CD4-positive, alpha-beta T cell treated with Interleukin-1 beta for 1 hour (primary cell): ENCODE results near the gene SVOPL.
"Not testable (repeated sequence)": the region's sequence is repeated elsewhere in the genome, so short reads cannot be mapped to it uniquely, and the experiment has no call there.

Experiments
- DNase-seq, 2 donors: peaks; one replicate each; pipeline ENCODE4 v3.0.0-alpha.2; 2020 to 2022

Gene SVOPL, protein sequence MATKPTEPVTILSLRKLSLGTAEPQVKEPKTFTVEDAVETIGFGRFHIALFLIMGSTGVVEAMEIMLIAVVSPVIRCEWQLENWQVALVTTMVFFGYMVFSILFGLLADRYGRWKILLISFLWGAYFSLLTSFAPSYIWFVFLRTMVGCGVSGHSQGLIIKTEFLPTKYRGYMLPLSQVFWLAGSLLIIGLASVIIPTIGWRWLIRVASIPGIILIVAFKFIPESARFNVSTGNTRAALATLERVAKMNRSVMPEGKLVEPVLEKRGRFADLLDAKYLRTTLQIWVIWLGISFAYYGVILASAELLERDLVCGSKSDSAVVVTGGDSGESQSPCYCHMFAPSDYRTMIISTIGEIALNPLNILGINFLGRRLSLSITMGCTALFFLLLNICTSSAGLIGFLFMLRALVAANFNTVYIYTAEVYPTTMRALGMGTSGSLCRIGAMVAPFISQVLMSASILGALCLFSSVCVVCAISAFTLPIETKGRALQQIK

DNA sequence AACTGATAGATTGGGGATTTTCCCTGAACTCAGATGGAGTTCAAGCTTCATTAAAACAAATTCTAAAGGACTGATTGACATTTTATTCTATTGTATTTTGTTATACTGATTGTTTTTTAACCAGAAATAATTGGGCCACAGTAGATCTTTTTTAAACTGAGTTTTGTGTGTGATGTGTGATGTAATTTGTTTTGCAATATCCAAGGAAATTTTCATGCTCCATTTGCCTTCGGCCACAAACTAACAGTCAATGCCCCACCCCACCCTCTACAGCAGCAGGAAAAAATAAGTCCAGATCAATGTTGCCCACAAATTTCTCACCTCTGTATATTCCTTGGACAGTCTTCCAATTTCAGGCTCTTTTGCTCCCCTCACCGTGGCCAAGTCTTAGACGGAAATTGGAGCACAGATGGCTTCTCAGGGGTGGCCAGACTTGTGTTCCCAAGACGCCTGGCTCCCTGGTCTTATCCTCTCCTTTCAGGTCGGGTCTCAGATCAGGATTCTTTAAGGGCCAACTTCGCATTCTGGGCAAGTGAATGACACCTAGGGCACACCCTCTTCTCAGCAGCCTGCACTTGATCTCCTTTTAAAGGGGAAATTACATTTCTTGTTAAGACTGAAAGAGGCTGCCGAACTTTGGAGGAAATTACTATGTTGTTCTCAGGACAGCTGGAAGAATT is at the start of gene SVOPL:
Gene SVOPL (minus strand): TSS at position 506 of the 680 bp plus-strand sequence. CDS start 22,317 bp downstream, outside the sequence.
- DNase-seq: no peak

DNA sequence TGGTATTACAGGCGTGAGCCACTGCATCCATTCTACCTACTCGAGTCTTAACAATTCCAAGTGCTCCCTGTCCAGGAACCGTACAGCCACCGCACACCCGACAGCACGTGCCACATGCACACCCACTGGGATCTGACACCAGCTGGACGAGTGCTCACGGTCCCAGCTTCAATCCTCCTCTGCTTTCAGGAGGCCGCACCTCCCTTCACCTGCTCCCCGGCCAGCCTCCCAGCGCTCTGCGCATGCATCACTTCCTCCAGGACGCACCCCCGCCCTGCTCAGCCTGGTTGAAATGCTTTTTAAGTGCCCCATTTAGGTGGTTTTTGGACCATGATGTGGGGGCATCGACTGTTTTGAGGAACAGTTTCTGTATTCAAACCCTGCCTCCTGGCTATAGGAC is 49.3 kb upstream of the SVOPL start:
- DNase-seq: no peak

DNA sequence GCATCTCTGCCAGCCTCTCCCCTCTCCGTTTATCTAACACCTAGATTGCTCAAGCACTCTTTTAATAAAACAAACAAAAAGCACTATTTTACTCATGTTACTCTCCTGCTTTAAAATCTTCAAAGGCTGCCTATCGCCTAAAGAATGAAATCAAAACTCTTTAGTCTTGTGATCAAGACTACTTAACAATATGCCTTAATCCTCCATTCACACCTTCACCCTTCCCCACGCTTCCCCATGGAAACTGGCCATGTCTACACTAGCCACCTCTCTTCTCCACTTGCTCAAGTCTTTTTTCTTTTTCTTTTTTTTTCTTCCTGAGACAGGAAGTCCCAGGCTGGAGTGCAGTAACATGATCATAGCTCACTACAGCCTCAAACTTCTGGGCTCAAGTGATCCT is 48.8 kb upstream of the SVOPL start:
- no peak for DNase-seq

DNA sequence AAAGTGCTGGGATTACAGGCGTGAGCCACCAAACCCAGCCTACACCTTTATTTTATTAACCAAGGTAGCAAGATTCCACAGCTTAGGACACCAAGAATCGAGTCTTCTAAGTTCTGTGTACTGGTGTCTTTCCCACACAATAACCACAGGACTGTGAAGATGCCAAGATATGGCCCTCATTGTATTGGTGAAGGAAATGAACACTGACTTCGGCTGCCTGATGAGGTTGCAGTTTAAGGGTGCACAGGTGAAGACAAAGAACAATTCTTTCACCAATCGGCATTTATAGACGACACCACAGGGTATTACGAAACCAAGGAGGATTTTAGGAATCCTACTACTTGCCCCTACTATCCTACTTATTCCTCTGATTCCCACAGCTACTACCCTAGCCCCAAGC is 47.5 kb upstream of the SVOPL start:
- DNase-seq: no peak

DNA sequence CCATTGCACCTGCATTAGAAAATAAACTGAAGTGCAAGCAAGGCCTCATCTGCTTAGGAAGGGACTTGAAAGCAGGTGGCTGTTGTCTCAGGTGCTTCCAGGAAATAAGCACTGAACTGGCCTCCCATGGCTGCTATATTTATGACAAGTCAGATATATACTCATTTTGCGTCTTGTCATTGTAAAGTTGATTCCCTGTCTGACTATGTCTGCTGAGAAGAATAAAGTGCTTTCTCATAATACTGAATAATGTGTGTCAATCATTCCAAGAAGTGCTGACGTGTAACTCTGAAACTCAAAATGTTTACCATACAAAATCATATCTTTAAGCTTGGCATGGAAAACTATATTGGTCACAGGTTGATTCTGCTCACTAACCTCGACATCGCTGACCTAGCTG is 44.9 kb upstream of the SVOPL start:
- no peak for DNase-seq

DNA sequence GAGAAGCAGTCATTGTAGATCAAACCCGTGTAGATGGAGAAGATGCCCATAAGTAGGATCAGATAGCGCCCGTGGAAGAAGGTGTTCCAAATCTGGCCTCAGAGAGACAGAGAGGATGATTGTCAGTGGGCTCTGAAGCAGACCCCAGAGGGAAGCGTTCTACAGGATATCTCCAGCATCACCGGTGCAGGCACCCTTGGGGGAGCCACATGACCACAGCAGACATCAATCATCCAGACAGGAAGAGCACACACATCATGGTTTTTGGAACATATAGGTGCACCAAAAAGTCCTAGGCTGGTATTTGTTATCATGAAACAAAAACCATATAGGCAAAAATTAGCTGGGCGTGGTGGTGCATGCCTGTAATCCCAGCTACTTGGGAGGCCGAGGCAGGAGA is 44.0 kb upstream of the SVOPL start:
- no peak for DNase-seq

DNA sequence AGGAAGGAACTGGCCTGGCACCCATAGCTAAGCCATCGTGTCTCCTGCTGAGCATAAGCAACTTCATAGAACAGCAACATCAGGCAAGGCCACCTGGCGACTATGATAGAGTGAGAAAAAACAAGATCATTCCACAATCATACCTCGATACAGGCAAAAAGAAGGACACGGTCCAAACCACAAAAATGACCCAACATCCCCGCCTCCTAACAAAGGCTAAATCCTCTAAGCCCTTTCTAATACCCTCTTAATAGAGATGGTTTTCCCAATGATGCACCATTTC is 40.2 kb upstream of the SVOPL start:
- no peak for DNase-seq

DNA sequence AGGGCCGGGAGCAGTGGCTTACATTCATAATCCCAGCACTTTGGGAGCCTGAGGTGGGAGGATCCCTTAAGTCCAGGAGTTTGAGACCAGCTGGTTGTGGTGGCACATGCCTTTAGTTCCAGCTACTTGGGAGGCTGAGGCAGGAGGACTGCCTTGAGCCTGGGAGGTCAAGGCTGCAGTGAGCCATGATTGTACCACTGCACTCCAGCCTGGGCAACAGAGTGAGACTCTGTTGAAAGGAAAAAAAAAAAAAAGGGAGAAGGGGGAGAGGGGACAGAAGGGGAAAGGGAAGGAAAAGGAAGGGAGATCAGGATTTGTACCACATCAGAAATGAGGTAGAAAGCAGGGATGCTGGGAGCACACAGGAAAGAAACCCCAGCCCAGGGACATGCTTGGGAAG is 38.7 kb upstream of the SVOPL start:
- no peak for DNase-seq

DNA sequence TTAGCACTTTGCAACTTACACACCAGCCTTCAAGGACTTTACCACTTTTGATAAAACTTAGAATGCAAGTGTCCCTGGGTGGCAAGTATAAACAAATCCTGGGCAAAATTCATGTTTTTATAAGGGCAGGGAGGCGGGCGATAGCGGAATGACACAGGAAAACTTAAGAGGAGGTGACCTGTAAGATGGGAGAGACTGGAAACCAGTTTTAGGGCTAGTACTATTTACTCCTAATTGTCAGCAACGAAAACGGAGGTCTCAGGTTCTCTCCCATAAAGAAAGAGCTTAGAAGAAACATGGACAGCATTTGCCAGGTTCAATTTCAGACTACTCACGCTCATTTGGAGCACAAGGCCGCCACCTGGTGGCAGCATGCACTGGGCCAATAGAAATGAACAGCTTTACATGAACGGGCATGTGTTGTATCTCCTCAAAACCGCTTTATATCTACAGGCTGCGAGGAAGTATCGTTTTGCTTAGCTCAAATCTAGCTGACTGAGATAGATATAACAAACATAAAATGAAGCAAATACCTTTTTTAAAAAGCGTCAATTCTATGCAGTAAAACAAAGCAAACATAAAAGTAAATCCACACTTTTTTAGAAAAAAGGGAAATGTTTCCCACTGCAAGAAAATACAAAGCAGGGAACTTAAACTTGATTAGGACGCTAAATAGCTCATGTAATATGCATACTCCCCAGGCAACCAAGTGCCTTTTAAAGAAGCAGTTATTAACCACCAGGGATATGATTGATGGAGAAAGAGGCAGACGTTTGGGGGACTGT is 37.6 kb upstream of the SVOPL start:
- peak; percentile 80 to 84 for DNase-seq

DNA sequence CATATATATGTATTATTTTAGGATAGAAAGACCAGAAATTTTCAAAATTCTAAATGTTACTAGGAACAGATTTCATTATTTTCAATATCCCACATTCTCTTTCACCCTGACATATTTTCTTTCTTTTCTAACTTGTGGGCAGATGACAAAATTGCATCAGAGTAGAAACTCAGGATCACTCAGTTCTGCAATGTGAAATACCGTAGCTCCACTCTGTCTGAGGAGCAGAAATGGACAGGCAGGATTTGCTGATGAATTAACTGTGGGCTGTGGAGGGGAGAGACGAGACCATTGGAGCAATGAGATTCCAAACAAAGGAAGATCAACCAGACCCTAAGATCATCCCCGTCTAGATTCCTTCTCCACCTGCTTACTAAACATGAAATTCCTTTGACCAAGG is 37.0 kb upstream of the SVOPL start:
- no peak for DNase-seq

DNA sequence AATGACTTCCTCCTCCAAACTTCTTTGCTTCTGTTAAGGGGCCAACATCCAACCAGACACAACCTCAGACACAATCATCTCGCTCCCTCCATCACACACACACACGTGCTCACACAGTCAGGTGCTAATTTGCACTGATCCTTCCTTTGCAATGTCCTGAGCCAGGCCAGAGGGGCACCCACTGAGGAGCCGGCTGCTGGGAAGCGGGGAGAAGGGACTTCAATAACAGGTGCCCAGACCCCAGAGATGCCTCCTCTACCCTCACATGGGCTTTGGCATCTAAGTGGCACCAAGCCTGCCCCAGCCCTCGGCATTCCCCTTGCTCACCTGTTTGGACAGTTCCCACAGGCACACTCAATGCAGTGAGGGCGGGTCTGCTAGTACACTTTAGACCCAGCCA is 34.2 kb upstream of the SVOPL start:
- DNase-seq: no peak

DNA sequence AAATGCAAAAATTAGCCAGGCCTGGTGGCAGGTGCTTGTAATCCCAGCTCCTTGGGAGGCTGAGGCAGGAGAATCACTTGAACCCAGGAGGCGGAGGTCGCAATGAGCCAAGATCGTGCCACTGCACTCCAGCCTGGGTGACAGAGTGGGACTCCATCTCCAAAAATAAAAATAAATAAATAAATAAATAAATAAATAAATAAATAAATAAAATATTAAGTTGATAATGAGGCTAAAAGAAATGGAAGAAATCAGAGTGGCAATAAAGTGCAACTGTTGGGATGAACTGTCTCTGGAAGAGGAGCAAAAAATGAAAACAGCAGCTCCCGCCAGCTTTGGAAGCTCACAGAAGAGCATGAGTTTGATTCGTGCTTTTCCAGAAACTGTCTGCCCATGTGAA is 30.6 kb upstream of the SVOPL start:
- not testable (repeated sequence) for DNase-seq

DNA sequence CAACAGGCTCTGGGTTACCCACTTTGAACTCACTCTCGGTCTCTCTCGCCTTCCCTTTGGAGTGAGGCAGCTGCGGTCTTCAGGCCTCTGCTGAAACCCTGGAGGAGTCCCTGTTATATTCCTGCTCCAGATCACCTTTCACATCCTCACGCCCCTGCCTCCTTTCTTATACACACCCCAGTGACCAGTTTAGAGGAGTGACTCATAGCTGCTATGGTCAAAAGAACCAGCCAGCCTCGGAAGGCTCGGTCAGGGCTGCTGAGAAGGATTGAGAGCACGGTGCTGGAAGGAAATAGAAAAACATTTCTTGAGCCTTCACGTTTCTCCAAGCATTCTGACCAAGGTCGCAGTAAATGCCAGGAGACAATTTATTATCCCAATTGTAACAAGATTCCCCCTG is 28.3 kb upstream of the SVOPL start:
- DNase-seq: no peak

DNA sequence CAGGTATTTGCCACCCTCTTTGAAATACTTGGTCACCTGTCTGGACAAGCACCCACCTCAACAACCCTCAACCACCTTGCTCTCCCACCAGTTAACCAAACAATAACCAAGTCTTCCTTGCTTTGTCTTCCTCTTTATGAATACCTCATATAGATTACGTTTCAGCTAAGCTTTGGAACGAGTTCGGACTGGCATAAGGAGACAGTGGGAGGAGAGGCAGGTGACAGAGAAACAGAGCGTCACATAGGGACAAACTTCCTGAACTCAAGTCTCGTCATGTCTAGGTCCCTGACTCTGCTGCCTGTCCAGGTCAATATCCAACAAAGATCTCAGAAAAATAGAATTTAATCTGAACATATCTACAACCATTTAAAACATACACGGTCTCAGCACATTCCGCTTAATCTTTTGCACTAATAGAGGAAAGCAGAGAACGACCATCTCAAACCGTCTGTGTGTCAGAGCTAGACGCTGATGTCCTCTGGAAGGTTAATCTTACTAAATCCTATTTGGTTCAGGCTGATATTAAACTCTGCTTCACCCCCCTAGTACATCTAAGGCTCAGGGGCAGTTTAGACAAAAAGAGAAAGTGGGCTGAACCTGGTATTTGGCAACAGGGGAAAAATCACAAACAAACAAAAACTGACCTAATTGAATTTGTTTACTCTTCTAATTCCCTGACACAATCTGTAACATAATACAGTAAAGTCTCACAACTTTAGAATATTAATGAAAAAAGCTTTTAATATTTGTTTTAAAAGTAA is 26.4 kb upstream of the SVOPL start:
- no peak for DNase-seq

DNA sequence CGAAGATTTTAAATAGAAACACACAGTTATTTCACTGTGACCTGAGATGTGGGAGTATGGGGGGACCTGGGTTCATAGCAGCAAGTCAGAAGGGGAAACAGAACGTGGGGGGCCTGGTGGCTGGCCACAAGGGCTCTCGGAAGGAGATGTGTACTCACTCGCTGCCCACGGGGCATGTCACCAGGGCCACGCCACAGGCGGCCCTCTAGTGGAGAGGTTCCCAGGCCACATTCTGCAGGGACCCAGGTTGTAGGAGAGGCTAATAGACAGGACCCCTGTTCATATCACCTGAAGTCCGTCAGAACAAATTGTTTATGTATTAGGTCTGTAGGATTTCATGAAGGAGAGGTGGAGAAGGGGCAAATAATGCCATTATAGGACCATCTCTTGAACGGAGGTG is 25.1 kb upstream of the SVOPL start:
- DNase-seq: no peak

DNA sequence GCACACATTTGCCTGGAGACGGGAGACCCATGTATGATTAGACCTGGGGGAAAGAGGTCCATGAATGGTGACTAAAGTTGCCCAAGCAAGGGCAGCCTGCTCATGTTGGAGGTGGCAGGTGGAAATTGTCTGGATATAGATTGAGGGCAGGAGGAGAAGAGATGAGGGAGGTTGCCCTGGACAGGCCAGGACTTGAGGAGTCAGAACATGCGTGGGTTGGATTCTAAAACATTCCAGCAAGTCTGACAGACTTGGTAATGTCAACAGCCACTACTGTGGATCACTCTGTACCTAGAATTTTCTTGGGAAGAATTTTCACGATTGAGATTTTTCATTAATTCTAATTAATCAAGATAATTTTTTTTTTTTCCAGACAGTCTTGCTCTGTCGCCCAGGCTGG is 19.1 kb upstream of the SVOPL start:
- no peak for DNase-seq

DNA sequence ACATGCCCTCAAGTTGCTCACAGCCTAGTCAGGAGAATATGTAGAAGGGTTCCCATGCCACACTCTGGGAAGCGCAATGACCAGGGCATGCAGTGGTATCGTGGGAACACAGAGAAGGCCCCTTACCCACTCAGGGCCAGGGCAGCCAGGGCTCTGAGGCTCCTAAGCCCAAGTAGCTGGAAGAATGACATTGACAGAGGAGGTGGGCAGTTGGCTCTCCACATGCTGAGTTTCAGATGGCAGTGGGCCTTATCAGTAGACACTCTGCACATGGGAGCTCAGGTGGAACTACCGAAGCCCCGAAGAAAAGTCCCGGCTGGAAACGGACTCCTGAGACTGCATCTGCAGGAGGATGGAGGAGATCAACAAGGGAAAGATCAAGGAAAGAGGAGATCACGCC is 15.7 kb upstream of the SVOPL start:
- DNase-seq: no peak

DNA sequence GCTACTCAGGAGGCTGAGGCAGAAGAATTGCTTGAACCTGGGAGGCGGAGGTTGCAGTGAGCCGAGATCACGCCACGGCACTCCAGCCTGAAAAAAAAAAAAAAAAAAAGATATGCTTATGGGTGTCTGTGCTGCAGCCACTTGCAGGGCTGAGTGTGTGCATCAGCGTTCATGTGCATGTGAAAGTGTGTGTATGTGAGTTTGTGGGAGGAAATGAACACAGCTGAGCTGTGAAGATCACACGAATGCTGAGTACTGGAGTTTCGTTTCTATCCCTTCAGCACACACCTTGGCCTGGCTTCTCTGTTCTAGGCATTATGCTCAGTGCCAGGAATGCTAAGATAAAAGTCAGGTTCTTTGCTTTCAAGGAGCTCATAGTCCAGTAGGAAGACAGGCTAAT is 12.0 kb upstream of the SVOPL start:
- DNase-seq: no peak

DNA sequence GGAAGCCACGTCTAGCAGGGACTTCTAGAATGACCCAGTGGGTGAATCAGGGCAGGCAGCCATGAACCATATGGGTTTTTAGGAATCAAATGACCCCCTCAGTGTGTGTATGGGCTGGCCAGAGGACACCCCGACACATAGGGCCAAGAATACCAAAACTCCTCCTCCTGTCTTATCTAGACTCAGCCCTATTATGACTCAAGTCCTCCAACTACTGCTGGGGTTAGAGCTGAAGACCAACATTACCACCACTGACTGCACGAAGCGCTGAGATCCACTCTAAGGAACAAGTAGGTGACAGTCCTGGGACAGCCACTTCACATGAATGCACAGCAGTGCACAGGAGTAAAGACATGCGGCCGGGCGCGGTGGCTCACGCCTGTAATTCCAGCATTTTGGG is 11.5 kb upstream of the SVOPL start:
- DNase-seq: no peak

DNA sequence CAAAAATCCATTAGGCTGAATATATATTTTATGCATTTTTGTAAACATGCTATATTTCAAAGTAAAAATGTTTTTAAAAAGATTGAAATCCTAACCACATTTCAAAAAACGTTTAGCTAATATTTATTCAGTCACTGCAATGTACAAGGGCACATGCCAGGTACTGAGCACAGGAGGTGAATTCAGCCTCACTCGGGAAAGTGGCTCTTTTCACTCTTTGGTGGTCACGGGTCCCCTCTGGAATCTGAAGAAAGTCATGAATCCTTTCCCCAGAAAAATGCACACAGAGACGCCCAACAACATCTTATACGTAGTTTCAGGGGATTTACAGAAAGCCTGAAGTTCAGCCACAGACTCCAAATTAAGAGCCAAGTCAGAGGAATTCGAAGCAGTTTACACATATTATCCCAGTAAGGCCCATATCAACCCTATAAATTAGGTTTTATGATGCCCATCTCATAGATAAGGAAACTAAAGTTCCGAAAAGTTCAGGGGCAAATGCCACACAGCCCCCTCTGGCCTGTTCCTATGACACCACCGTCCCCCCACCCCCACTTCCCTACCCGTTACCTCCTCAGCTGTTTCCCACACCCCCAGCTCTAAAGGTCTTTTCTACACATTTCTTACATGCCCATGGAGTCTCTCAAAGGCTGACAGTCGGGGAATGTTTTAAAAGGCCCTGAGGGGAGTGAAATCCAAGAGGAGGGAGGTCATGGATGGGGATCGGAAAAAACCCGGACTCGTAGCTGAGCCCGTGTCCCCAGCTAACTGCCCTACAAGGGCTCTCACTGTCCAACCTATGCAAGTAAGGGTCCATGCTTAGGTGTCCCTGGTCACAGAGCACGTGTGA is 9.6 kb upstream of the SVOPL start:
- DNase-seq: no peak

DNA sequence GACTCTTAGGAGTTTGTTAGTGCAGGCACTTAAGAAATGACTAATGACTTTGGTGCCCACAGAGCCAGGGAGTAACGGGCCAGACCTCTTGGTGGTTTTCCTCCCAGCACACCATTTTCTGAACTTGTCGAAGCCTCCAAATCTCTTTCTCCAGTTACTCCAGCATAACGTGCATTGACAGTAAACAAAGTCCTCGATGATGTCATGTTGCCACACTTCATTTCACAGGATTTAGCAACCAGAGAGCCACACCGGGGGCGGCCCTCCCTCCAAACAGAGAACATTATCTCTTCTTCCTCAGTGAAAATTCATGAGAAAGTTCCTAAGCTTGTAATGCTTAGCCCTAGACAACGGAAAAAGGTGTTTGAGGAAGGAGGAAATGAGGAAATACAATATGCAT is 4.0 kb upstream of the SVOPL start:
- no peak for DNase-seq

DNA sequence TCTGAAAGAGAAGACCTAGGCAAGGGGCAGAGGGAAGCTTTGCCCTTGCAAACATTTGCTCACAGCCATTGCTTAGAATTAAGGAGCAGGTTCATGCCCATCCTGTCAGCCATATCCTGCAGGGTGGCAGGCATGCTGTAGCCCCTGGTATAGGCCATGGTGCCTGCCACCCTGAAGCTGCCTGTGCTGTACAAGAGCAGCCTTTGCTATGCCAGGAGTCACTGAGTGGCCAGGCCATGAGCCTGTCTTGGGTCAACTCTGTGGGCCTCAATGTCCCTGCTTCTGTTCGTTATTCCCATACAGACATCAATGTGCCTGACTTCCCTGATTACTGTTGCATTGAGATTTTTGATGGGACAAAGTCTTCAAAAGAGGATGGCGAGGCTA is 368 bp upstream of the SVOPL start:
- no peak for DNase-seq
